GM23338 (cell line): ENCODE data around the gene ST6GALNAC6. TPM values are rescaled to one million over a fixed set of nuclear protein-coding genes. Genes with fewer than 3 reads are reported as not detected.

Experiments used
- ATAC-seq: fragments of 200-7000 bp; cut with Tn5 transposase; 3 replicates; pipeline ENCODE4 v1.9.1; 2020
- DNase-seq: peaks from one replicate; pipeline ENCODE4 v3.0.0-alpha.2; 2015; ENCODE audit warnings: low spot score
- H2AFZ ChIP-seq: fragments of 200-600 bp; sonication (generic); 2 replicates; pipeline ENCODE4 v1.8.0; 2016; ENCODE audit warnings: antibody characterized with exemption, mild to moderate bottlenecking, moderate library complexity
- H3F3A ChIP-seq: fragments of 200-600 bp; sonication (generic); replicated peaks from 2 replicates; pipeline ENCODE4 v1.8.0; 2017; ENCODE audit warnings: antibody characterized with exemption, mixed run types, low read depth
- H3K27ac ChIP-seq: fragments of 200-600 bp; sonication (generic); 2 replicates; pipeline ENCODE4 v1.6.1; 2016; ENCODE audit warnings: low read depth
- H3K27me3 ChIP-seq: fragments of 200-600 bp; sonication (generic); 2 replicates; pipeline ENCODE4 v1.8.0; 2016; ENCODE audit warnings: mild to moderate bottlenecking, mixed run types, moderate library complexity; ENCODE audit not compliant: insufficient read depth
- H3K36me3 ChIP-seq: fragments of 200-600 bp; sonication (generic); 2 replicates; pipeline ENCODE4 v1.8.0; 2016; ENCODE audit warnings: mild to moderate bottlenecking; ENCODE audit not compliant: insufficient read depth
- H3K4me1 ChIP-seq: fragments of 200-600 bp; sonication (generic); 2 replicates; pipeline ENCODE4 v1.8.0; 2016; ENCODE audit warnings: mild to moderate bottlenecking, moderate library complexity; ENCODE audit not compliant: insufficient read depth
- H3K4me2 ChIP-seq: fragments of 200-600 bp; sonication (generic); 2 replicates; pipeline ENCODE4 v1.7.1; 2017; ENCODE audit warnings: mixed run types
- H3K4me3 ChIP-seq: fragments of 200-600 bp; sonication (generic); 2 replicates; pipeline ENCODE4 v1.6.1; 2016; ENCODE audit warnings: mixed run types
- H3K79me2 ChIP-seq: fragments of 200-600 bp; sonication (generic); replicated peaks from 2 replicates; pipeline ENCODE4 v1.8.0; 2017; ENCODE audit warnings: mild to moderate bottlenecking; ENCODE audit not compliant: insufficient read depth
- H3K9me2 ChIP-seq: fragments of 200-600 bp; sonication (generic); 2 replicates; pipeline ENCODE4 v1.8.0; 2017; ENCODE audit not compliant: insufficient read depth
- H4K20me1 ChIP-seq: fragments of 200-600 bp; sonication (generic); replicated peaks from 2 replicates; pipeline ENCODE4 v1.8.0; 2017; ENCODE audit warnings: mild to moderate bottlenecking; ENCODE audit not compliant: insufficient read depth
- H3K27ac Mint-ChIP-seq: 2 replicates; pipeline ENCODE4 v1.8.0; 2020; ENCODE audit warnings: inconsistent platforms, mild to moderate bottlenecking, moderate library complexity, mixed read lengths
- H3K27me3 Mint-ChIP-seq: 3 replicates; pipeline ENCODE4 v1.8.0; 2022; ENCODE audit warnings: low read depth, mild to moderate bottlenecking, moderate library complexity, mixed read lengths, inconsistent platforms; ENCODE audit not compliant: insufficient read depth, poor library complexity
- H3K36me3 Mint-ChIP-seq: 3 replicates; pipeline ENCODE4 v1.8.0; 2021; ENCODE audit warnings: low read depth, mild to moderate bottlenecking, inconsistent platforms, moderate library complexity, mixed read lengths
- H3K4me1 Mint-ChIP-seq: 3 replicates; pipeline ENCODE4 v1.8.0; 2020; ENCODE audit warnings: mild to moderate bottlenecking, inconsistent platforms, mixed read lengths
- H3K4me3 Mint-ChIP-seq: 3 replicates; pipeline ENCODE4 v1.8.0; 2021; ENCODE audit warnings: moderate library complexity, mild to moderate bottlenecking, inconsistent platforms, mixed read lengths
- H3K9me3 Mint-ChIP-seq: 3 replicates; pipeline ENCODE4 v1.8.0; 2020; ENCODE audit warnings: moderate library complexity, mild to moderate bottlenecking, inconsistent platforms, mixed read lengths
- CTCF ChIP-seq, 2 experiments: fragments of 200-600 bp in 1 of 2; sonication (generic) in 1 of 2; conservative IDR thresholded peaks; 2 replicates each; pipeline versions ENCODE4 v1.5.1 to v1.6.1; 2016 to 2017; ENCODE audit warnings: antibody characterized with exemption in 2 of 2, low read depth in 2 of 2, mild to moderate bottlenecking in 2 of 2, moderate library complexity in 1 of 2
- EZH2 ChIP-seq: fragments of 200-600 bp; sonication (generic); IDR thresholded peaks from one replicate; pipeline ENCODE4 v1.8.0; 2017; ENCODE audit warnings: antibody characterized with exemption, mild to moderate bottlenecking, low read depth; ENCODE audit not compliant: unreplicated experiment
- EZH2phosphoT487 ChIP-seq: fragments of 200-600 bp; sonication (generic); IDR thresholded peaks from one replicate; pipeline ENCODE4 v1.8.1; 2018; ENCODE audit warnings: antibody characterized with exemption; ENCODE audit not compliant: unreplicated experiment
- NANOG ChIP-seq: IDR thresholded peaks from 2 replicates; pipeline ENCODE4 v1.6.1; 2016; ENCODE audit warnings: antibody characterized with exemption, borderline replicate concordance
- REST ChIP-seq: IDR thresholded peaks from one replicate; pipeline ENCODE4 v1.6.1; 2018; ENCODE audit warnings: antibody characterized with exemption; ENCODE audit not compliant: unreplicated experiment
- polyA plus RNA-seq: library from polyadenylated mRNA; unstranded; fragments of >200 nt; fragmentation: Nextera tagmentation; extraction: Ambion mirVana; gene quantifications from 2 replicates; pipeline ENCODE4 v1.2.1, GENCODE V29; 2016
- total RNA-seq: library from RNA; depleted of rRNA; stranded (reverse); fragments of >200 nt; shearing (Covaris generic); gene quantifications from 2 replicates; pipeline ENCODE4 v1.2.3, GENCODE V29; 2014
- TF ChIP-seq, protein P1 (sequence below): fragments of 250-450 bp; sonication (Bioruptor Pico); IDR thresholded peaks from 2 replicates; pipeline ENCODE4 v1.5.0; 2020; ENCODE audit warnings: mild to moderate bottlenecking, moderate library complexity

ST6GALNAC6 gene
- total and polyA plus RNA-seq, 2 experiments from 2014 or later = 20.7 to 39.2 TPM

DNA sequence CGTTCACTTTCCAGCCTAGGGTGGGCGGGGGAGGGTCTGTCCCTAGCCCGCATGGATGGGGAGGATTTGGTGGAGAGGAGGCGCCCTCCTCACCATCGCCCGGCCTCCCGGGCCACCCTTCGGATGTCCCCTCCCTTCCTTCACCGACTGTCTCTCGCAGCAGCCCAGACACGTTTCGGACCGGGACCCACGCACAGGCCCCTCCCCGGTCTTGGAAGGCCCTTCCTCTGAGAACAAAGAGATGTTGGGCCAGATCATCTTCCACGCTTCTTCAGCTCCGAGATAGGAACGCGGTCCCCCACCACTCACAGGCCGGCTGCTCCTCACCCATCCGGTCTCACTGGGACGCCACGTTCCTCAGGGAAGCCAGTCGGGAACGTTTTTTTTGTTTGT is 38.9 kb upstream of the ST6GALNAC6 start:
- H3K27ac Mint-ChIP-seq = peak overlapping the region; percentile 81; the same call in 1 of the 2 replicates
- Histone ChIP-seq H3K4me1 (peaks cover 26% of the 10 kb centered on the region), H3K9me2 (no peaks in the 10 kb centered on the region), H3K27me3 (no peaks in the 10 kb centered on the region), H2AFZ (peak overlapping the region; percentile 24; the same call in 1 of the 2 replicates), H3K36me3 (no peaks in the 10 kb centered on the region), H3K79me2 (peaks cover 7% of the 10 kb centered on the region), H4K20me1 (peaks cover 8% of the 10 kb centered on the region), H3K4me3 (peak overlapping the region; percentile 77), H3F3A (peaks cover 13% of the 10 kb centered on the region), H3K27ac (peak overlapping the region; percentile 90), H3K4me2 (peak overlapping the region; percentile 92)
- peak overlapping the region; percentile 89 for H3K4me3 Mint-ChIP-seq
- ATAC-seq = peak; percentile 18
- H3K4me1 Mint-ChIP-seq = peaks cover 45% of the 10 kb centered on the region
- no peaks in the 10 kb centered on the region; the same call in 1 of the 3 replicates for H3K9me3 Mint-ChIP-seq
- H3K36me3 Mint-ChIP-seq = peaks cover 21% of the 10 kb centered on the region
- TF ChIP-seq CTCF (conservative IDR thresholded peaks at IDR 0.05; ENCODE audit: low read depth in 2 of 2) = no peak
- TF ChIP-seq EZH2phosphoT487 = no peak
- TF ChIP-seq NANOG = no peak
- no peak for TF ChIP-seq EZH2
- TF ChIP-seq, protein P1, sequence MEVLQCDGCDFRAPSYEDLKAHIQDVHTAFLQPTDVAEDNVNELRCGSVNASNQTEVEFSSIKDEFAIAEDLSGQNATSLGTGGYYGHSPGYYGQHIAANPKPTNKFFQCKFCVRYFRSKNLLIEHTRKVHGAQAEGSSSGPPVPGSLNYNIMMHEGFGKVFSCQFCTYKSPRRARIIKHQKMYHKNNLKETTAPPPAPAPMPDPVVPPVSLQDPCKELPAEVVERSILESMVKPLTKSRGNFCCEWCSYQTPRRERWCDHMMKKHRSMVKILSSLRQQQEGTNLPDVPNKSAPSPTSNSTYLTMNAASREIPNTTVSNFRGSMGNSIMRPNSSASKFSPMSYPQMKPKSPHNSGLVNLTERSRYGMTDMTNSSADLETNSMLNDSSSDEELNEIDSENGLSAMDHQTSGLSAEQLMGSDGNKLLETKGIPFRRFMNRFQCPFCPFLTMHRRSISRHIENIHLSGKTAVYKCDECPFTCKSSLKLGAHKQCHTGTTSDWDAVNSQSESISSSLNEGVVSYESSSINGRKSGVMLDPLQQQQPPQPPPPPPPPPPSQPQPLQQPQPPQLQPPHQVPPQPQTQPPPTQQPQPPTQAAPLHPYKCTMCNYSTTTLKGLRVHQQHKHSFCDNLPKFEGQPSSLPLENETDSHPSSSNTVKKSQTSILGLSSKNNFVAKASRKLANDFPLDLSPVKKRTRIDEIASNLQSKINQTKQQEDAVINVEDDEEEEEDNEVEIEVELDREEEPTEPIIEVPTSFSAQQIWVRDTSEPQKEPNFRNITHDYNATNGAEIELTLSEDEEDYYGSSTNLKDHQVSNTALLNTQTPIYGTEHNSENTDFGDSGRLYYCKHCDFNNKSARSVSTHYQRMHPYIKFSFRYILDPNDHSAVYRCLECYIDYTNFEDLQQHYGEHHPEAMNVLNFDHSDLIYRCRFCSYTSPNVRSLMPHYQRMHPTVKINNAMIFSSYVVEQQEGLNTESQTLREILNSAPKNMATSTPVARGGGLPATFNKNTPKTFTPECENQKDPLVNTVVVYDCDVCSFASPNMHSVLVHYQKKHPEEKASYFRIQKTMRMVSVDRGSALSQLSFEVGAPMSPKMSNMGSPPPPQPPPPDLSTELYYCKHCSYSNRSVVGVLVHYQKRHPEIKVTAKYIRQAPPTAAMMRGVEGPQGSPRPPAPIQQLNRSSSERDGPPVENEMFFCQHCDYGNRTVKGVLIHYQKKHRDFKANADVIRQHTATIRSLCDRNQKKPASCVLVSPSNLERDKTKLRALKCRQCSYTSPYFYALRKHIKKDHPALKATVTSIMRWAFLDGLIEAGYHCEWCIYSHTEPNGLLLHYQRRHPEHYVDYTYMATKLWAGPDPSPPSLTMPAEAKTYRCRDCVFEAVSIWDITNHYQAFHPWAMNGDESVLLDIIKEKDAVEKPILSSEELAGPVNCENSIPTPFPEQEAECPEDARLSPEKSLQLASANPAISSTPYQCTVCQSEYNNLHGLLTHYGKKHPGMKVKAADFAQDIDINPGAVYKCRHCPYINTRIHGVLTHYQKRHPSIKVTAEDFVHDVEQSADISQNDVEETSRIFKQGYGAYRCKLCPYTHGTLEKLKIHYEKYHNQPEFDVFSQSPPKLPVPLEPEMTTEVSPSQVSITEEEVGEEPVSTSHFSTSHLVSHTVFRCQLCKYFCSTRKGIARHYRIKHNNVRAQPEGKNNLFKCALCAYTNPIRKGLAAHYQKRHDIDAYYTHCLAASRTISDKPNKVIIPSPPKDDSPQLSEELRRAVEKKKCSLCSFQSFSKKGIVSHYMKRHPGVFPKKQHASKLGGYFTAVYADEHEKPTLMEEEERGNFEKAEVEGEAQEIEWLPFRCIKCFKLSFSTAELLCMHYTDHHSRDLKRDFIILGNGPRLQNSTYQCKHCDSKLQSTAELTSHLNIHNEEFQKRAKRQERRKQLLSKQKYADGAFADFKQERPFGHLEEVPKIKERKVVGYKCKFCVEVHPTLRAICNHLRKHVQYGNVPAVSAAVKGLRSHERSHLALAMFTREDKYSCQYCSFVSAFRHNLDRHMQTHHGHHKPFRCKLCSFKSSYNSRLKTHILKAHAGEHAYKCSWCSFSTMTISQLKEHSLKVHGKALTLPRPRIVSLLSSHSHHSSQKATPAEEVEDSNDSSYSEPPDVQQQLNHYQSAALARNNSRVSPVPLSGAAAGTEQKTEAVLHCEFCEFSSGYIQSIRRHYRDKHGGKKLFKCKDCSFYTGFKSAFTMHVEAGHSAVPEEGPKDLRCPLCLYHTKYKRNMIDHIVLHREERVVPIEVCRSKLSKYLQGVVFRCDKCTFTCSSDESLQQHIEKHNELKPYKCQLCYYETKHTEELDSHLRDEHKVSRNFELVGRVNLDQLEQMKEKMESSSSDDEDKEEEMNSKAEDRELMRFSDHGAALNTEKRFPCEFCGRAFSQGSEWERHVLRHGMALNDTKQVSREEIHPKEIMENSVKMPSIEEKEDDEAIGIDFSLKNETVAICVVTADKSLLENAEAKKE (CRISPR knock-in tag) = no peak
- TF ChIP-seq REST = no peak
- peaks cover 38% of the 10 kb centered on the region for H3K27me3 Mint-ChIP-seq
- DNase-seq = peak; percentile 79
